SU-DHL-6 (cell line): ENCODE results near the gene TLN1.

ENCODE experiments used
- H2AFZ ChIP-seq: fragments of 200-600 bp; sonication (generic); 2 replicates; pipeline ENCODE4 v1.6.1; 2014; ENCODE audit warnings: low read depth, mild to moderate bottlenecking, moderate library complexity, mixed read lengths, antibody characterized with exemption, low read length; ENCODE audit not compliant: severe bottlenecking
- H3F3A ChIP-seq: fragments of 200-600 bp; shearing (Covaris generic); 2 replicates; pipeline ENCODE4 v1.6.0; 2016; ENCODE audit warnings: antibody characterized with exemption, mild to moderate bottlenecking; ENCODE audit not compliant: insufficient read depth
- H3K27ac ChIP-seq: fragments of 200-600 bp; sonication (generic); 2 replicates; pipeline ENCODE4 v1.5.1; 2016; ENCODE audit warnings: low read depth, mild to moderate bottlenecking, low read length, moderate library complexity, mixed read lengths
- H3K27me3 ChIP-seq: fragments of 200-600 bp; sonication (generic), shearing (Covaris generic); 2 replicates; pipeline ENCODE4 v1.6.0; 2014; ENCODE audit warnings: mild to moderate bottlenecking, low read length
- H3K36me3 ChIP-seq: fragments of 200-600 bp; sonication (generic); 2 replicates; pipeline ENCODE4 v1.6.1; 2014; ENCODE audit warnings: mild to moderate bottlenecking, low read length, mixed read lengths
- H3K4me2 ChIP-seq: fragments of 300-600, 200-600 bp; shearing (Covaris generic), sonication (generic); 2 replicates; pipeline ENCODE4 v1.6.0; 2014; ENCODE audit warnings: low read length, low read depth, mild to moderate bottlenecking; ENCODE audit not compliant: poor library complexity, severe bottlenecking
- H3K4me3 ChIP-seq: fragments of 200-600 bp; sonication (generic); 2 replicates; pipeline ENCODE4 v1.5.1; 2014; ENCODE audit warnings: antibody characterized with exemption, low read length, mild to moderate bottlenecking, mixed read lengths; ENCODE audit not compliant: insufficient read depth, poor library complexity, severe bottlenecking
- H3K79me2 ChIP-seq: fragments of 200-600 bp; sonication (generic); 2 replicates; pipeline ENCODE4 v1.6.1; 2014; ENCODE audit warnings: mild to moderate bottlenecking, low read length, moderate library complexity; ENCODE audit not compliant: insufficient read depth
- H3K9ac ChIP-seq: fragments of 200-600 bp; sonication (generic); 2 replicates; pipeline ENCODE4 v1.7.0; 2014; ENCODE audit warnings: mild to moderate bottlenecking, low read length
- H3K9me2 ChIP-seq: fragments of 200-600 bp; sonication (generic); replicated peaks from 2 replicates; pipeline ENCODE4 v1.6.1; 2014; ENCODE audit warnings: low read length; ENCODE audit not compliant: insufficient read depth
- H3K9me3 ChIP-seq: fragments of 200-600 bp; sonication (generic); 2 replicates; pipeline ENCODE4 v1.6.1; 2014; ENCODE audit warnings: low read length, mixed read lengths; ENCODE audit not compliant: insufficient read depth
- H4K20me1 ChIP-seq: fragments of 200-600 bp; sonication (generic); 2 replicates; pipeline ENCODE4 v1.6.1; 2014; ENCODE audit warnings: low read depth, mild to moderate bottlenecking, antibody characterized with exemption, low read length, moderate library complexity, mixed read lengths
- CTCF ChIP-seq: fragments of 200-600 bp; sonication (generic); IDR thresholded peaks from one replicate; pipeline ENCODE4 v1.5.1; 2017; ENCODE audit warnings: antibody characterized with exemption, mild to moderate bottlenecking, low read length, moderate library complexity; ENCODE audit not compliant: insufficient read depth, poor library complexity, severe bottlenecking
- EZH2phosphoT487 ChIP-seq: fragments of 200-600 bp; sonication (generic), shearing (Covaris generic); conservative IDR thresholded peaks from 2 replicates; pipeline ENCODE4 v1.6.1; 2018; ENCODE audit warnings: mild to moderate bottlenecking, antibody characterized with exemption, low read length, moderate library complexity, mixed read lengths

Gene TLN1

GRCh38 chr9:35703906-35704672, 27.9 kb downstream of the TLN1 start:
- TF ChIP-seq EZH2phosphoT487: no peak

GRCh38 chr9:35702696-35703095, 29.3 kb downstream of the TLN1 start:
- Histone ChIP-seq H3K4me2 (no peak overlapping the region), H2AFZ (no peak overlapping the region), H3F3A (no peaks in the 10 kb centered on the region), H3K27me3 (no peaks in the 10 kb centered on the region), H3K27ac (no peak overlapping the region), H3K9me2 (no peaks in the 10 kb centered on the region), H3K9ac (no peak overlapping the region), H3K4me3 (no peak overlapping the region), H3K36me3 (peaks cover 20% of the 10 kb centered on the region; the same call in 1 of the 2 replicates), H3K9me3 (no peaks in the 10 kb centered on the region), H3K79me2 (no peaks in the 10 kb centered on the region), H4K20me1 (no peaks in the 10 kb centered on the region)
- TF ChIP-seq EZH2phosphoT487 (no peak), CTCF (no peak)

More at GRCh38 chr9:35703906-35704672, 27.9 kb downstream of the TLN1 start:
- Histone ChIP-seq H3K79me2 (no peaks in the 10 kb centered on the region), H3K9ac (no peak overlapping the region), H3K27ac (no peak overlapping the region), H3K9me3 (no peaks in the 10 kb centered on the region), H3F3A (no peaks in the 10 kb centered on the region), H3K36me3 (peaks cover 23% of the 10 kb centered on the region; the same call in 1 of the 2 replicates), H3K4me3 (no peak overlapping the region), H2AFZ (no peak overlapping the region), H4K20me1 (no peaks in the 10 kb centered on the region), H3K9me2 (no peaks in the 10 kb centered on the region), H3K4me2 (no peak overlapping the region), H3K27me3 (no peaks in the 10 kb centered on the region)

- Histone ChIP-seq H4K20me1 (no peaks in the 10 kb centered on the region), H3F3A (no peaks in the 10 kb centered on the region), H3K9me2 (no peaks in the 10 kb centered on the region), H3K27ac (no peak overlapping the region), H3K4me3 (no peak overlapping the region), H3K79me2 (no peaks in the 10 kb centered on the region), H3K4me2 (no peak overlapping the region), H3K27me3 (no peaks in the 10 kb centered on the region), H3K9me3 (no peaks in the 10 kb centered on the region), H3K36me3 (peaks cover 20% of the 10 kb centered on the region; the same call in 1 of the 2 replicates), H2AFZ (no peak overlapping the region), H3K9ac (no peak overlapping the region)
- TF ChIP-seq EZH2phosphoT487: no peak
- TF ChIP-seq CTCF: no peak
These were observed 31.1 kb downstream of the TLN1 start for GRCh38 chr9:35700942-35701341.

- Histone ChIP-seq H3K36me3 (peaks cover 20% of the 10 kb centered on the region; the same call in 1 of the 2 replicates), H3K4me3 (no peak overlapping the region), H3K9me3 (no peaks in the 10 kb centered on the region), H3K9ac (no peak overlapping the region), H3K4me2 (no peak overlapping the region), H3K79me2 (no peaks in the 10 kb centered on the region), H3K27me3 (no peaks in the 10 kb centered on the region), H4K20me1 (no peaks in the 10 kb centered on the region), H2AFZ (no peak overlapping the region), H3F3A (no peaks in the 10 kb centered on the region), H3K9me2 (no peaks in the 10 kb centered on the region), H3K27ac (no peak overlapping the region)
- TF ChIP-seq EZH2phosphoT487 (no peak), CTCF (no peak)
These were observed 32.0 kb downstream of the TLN1 start for GRCh38 chr9:35700031-35700430.
